ENCODE data around the gene DHRS2. TPM values are rescaled to one million over a fixed set of nuclear protein-coding genes. Genes with fewer than 3 reads are reported as not detected.
"Not testable (repeated sequence)": the region's sequence is repeated elsewhere in the genome, so short reads cannot be mapped to it uniquely, and the experiment has no call there.

The DHRS2 gene, protein sequence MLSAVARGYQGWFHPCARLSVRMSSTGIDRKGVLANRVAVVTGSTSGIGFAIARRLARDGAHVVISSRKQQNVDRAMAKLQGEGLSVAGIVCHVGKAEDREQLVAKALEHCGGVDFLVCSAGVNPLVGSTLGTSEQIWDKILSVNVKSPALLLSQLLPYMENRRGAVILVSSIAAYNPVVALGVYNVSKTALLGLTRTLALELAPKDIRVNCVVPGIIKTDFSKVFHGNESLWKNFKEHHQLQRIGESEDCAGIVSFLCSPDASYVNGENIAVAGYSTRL
- total RNA-seq, result under 1 TPM in 1 of 4 donors, not detected in 3; 0.24 TPM

DNA sequence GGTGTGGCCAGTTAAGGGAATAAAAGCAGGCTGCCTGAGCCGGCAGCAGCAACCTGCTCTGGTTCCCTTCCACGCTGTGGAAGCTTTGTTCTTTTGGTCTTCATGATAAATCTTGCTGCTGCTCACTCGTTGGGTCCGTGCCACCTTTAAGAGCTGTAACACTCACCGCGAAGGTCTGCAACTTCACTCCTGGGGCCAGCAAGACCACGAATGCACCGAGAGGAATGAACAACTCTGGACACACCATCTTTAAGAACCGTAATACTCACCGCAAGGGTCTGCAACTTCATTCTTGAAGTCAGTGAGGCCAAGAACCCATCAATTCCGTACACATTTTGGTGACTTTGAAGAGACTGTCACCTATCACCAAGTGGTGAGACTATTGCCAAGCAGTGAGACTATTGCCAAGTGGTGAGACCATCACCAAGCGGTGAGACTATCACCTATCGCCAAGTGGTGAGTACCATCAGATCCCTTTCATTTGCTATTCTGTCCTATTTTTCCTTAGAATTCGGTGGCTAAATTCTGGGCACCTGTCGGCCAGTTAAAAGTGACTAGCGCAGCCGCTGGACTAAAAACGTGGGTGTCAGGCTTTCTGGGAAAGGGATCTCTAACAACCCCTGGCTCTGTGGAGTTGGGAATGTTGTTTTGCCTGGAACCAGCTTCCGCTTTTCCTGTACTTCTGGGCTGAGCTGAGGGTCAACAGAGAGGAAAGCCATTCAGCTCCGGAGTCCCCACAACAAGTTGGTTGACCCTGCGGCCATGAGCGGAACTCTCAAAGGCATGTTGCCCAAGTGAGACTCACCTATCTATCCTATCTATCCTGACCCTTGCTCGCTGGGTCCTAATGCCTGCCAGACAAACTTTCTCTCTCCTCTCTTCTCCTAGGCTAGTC is at the start of gene DHRS2:
DHRS2 (plus strand) TSS at position 48 of the 895 bp plus-strand sequence. CDS start 2,501 bp downstream, outside the sequence.
- no peak for ATAC-seq (ENCODE audit: low FRiP score)
- DNase-seq (ENCODE audit: low spot score), result no peak
- TF ChIP-seq, protein P1, sequence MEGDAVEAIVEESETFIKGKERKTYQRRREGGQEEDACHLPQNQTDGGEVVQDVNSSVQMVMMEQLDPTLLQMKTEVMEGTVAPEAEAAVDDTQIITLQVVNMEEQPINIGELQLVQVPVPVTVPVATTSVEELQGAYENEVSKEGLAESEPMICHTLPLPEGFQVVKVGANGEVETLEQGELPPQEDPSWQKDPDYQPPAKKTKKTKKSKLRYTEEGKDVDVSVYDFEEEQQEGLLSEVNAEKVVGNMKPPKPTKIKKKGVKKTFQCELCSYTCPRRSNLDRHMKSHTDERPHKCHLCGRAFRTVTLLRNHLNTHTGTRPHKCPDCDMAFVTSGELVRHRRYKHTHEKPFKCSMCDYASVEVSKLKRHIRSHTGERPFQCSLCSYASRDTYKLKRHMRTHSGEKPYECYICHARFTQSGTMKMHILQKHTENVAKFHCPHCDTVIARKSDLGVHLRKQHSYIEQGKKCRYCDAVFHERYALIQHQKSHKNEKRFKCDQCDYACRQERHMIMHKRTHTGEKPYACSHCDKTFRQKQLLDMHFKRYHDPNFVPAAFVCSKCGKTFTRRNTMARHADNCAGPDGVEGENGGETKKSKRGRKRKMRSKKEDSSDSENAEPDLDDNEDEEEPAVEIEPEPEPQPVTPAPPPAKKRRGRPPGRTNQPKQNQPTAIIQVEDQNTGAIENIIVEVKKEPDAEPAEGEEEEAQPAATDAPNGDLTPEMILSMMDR (IDR thresholded peaks at IDR 0.05), result no peak

DNA sequence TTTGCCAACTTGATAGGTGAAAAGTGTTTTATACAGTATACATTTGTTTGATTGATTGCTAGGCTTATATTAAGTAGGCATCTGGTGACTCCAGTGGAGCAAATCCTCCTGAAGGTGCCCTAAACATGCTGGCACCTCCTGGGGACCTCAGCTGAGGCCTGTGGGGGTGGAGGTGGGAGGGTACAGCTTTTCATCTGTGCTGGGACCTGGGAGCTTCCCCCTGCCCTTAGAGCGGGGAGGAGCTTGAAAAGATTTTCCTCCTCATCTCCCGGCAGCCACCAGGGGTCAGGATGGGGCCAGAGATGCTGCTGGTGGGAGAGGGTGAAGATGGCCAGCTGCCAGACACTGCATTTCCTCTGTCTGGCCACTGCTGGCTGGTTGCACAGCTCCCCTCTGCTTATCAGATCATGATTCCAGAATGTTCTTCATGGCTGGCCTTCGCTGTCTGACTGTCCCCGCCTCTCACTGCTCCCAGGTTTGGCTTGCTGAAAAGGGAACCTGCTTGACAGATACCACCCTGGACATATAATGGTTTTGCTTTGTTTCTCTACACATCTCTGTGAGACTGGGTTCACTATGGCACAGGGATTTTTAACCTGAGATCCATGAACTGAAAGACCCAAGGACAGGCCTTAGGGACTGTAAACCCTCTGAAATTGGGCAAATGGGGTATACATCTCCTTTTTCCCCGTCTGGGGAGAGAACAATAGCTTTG is 47.1 kb upstream of the DHRS2 start:
- ATAC-seq (ENCODE audit: low FRiP score) (peak; percentile 78), DNase-seq (ENCODE audit: low spot score) (peak; percentile 68)
- TF ChIP-seq, protein P1 (IDR thresholded peaks at IDR 0.05), result no peak

DNA sequence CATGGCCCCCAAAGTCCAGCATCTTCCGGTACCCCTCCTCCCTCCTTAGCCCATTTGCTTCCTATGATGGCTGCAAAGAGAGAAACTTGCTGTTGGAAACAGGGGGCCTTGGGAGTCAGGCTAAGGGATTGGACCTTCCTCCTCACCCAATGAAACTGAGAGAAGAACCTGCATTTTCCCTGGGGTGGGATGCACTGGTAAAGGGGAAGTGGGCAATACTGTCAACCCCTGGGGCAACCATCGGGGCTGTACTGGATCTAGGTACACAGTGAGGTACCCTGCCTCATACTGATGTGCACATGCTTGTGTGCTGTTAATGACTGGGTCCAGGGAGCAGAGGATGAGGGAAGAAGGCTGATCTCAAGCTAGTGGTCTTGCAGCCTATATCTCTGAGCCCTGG is 46.6 kb upstream of the DHRS2 start:
- TF ChIP-seq, protein P1 (IDR thresholded peaks at IDR 0.05), result no peak
- DNase-seq (ENCODE audit: low spot score), result no peak
- ATAC-seq (ENCODE audit: low FRiP score), result no peak

DNA sequence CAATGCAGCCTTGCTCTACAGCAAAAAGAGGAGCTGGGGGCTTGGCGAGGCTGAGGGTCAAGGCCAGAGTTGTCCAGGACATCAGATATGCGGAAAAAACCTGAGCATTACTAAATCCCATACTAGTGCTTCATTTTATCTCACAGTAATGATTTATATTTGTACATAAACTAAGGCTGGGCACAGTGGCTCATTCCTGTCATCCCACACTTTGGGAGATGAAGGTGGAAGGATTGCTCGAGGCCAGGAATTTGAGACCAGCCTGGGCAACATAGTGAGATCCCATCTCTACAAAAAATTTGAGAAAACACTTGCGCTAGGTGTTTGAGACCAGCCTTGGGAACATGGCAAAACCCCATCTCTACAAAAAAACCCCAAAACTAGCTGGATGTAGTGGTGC is 46.0 kb upstream of the DHRS2 start:
- ATAC-seq (ENCODE audit: low FRiP score) (no peak), DNase-seq (ENCODE audit: low spot score) (no peak)
- TF ChIP-seq, protein P1 (IDR thresholded peaks at IDR 0.05), result no peak

DNA sequence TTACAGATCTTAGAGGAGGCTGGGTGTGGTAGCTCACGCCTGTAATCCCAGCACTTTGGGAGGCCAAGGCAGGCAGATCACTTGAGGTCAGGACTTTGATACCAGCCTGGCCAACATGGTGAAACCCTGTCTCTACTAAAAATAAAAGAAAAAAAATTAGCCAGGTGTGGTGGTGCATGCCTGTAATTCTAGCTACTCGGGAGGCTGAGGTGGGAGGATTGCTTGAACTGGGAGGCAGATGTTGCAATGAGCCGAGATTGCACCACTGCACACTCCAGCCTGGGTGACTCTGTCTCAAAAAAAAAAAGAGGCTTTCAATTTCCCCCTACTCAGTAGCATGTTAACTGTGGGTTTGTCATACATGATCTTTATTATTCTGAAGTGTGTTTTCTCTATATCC is 42.0 kb upstream of the DHRS2 start:
- DNase-seq (ENCODE audit: low spot score); ATAC-seq (ENCODE audit: low FRiP score): not testable (repeated sequence)

DNA sequence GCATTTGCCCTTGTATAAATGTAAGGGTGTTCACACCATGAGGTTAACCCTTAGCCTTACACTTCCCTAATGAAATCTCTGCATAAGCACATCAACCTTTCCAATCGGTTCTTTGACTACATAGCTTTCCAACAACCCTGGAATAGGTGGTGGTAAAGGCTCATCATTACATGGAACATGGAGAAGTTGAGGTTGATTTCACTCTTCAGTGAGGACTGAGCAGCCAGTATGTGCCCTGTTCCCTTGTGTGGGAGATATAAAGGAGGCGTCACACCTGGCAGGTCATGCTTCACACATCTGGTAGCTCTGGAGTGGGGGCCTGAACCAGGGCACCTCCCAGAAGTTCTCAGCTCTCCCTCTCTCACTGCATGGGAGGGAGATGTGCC is 35.8 kb upstream of the DHRS2 start:
- ATAC-seq (ENCODE audit: low FRiP score) (no peak), DNase-seq (ENCODE audit: low spot score) (no peak)
- TF ChIP-seq, protein P1 (IDR thresholded peaks at IDR 0.05), result no peak

DNA sequence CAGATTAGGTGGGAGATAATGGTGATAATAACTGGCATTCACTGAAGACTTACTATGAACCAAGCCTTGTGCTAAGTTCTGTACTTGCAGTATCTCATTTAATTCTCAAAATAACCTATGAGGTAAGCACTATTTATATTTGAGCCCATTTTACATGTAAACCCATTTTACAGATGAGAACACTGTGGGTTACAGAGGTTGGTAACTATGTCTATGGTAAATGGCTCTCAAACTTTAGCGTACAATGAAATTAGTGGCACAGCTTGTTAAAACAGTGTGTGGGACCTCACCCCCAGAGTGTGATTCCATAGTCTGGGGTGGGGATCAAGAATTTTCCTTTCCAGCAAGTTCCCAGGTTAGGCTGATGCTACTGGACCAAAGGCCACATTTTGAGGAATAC is 35.4 kb upstream of the DHRS2 start:
- TF ChIP-seq, protein P1 (IDR thresholded peaks at IDR 0.05), result no peak

More for the DNA sequence above, 35.4 kb upstream of the DHRS2 start:
- ATAC-seq (ENCODE audit: low FRiP score) (no peak), DNase-seq (ENCODE audit: low spot score) (no peak)

Measured in omental fat pad (tissue), 4 donors.